Endothelial cell of umbilical vein (primary cell): ENCODE measurements around the gene CPEB2. TPM values are rescaled to one million over a fixed set of nuclear protein-coding genes. Genes with fewer than 3 reads are reported as not detected.

Source experiments
- BruUV-seq: library from RNA; stranded (reverse); fragments of 400-500 nt; replicated peaks from 2 replicates; lab custom pipeline; 2021; lab: Mats Ljungman, UMichigan
- CTCF ChIA-PET: fragments of 300-600, 350-600 bp; sonication (Branson Sonifier 250); formaldehyde crosslinking; loops from one replicate; lab custom pipeline; 2021; ENCODE audit warnings: antibody characterized with exemption, inconsistent platforms; lab: Charles Lee
- POLR2A ChIA-PET: fragments of 300-600, 350-600 bp; sonication (Branson Sonifier 250); formaldehyde crosslinking; loops from one replicate; lab custom pipeline; 2021; ENCODE audit warnings: antibody characterized with exemption, inconsistent platforms; lab: Charles Lee
- DNase-seq: peaks from one replicate; pipeline ENCODE4 v3.0.0-alpha.2; 2011; ENCODE audit warnings: low read depth, low spot score
- FAIRE-seq: peaks from 2 replicates; lab custom pipeline; 2011; peaks lifted over from hg19 to GRCh38; lab: Jason Lieb, UNC
- H2AFZ ChIP-seq: 2 replicates; pipeline ENCODE4 v1.6.0; 2012; ENCODE audit warnings: low read depth, low read length, control low read depth, inconsistent platforms
- H3K27ac ChIP-seq: 2 replicates; pipeline ENCODE4 v1.5.1; 2011; ENCODE audit warnings: low read depth, mild to moderate bottlenecking, control low read depth, low read length, moderate library complexity; ENCODE audit not compliant: insufficient read depth
- H3K27me3 ChIP-seq, 2 experiments: 2 replicates each; pipeline versions ENCODE4 v1.6.0 to v1.6.1; 2011; ENCODE audit warnings: low read length in 2 of 2, mixed read lengths in 1 of 2; ENCODE audit not compliant: control insufficient read depth in 2 of 2, insufficient read depth in 2 of 2
- H3K36me3 ChIP-seq, 2 experiments: 2 replicates in 1 of 2; 3 replicates in 1 of 2; pipeline ENCODE4 v1.5.1; 2011; ENCODE audit warnings: low read length in 2 of 2, mild to moderate bottlenecking in 1 of 2, moderate library complexity in 1 of 2; ENCODE audit not compliant: control insufficient read depth in 2 of 2, insufficient read depth in 2 of 2; ENCODE audit errors: extremely low read depth in 1 of 2
- H3K4me1 ChIP-seq: 3 replicates; pipeline ENCODE4 v1.5.1; 2011; ENCODE audit warnings: mild to moderate bottlenecking, low read length; ENCODE audit not compliant: control insufficient read depth, insufficient read depth; ENCODE audit errors: extremely low read depth
- H3K4me2 ChIP-seq: 2 replicates; pipeline ENCODE4 v1.6.1; 2011; ENCODE audit warnings: low read length, control low read depth, mixed read lengths; ENCODE audit not compliant: insufficient read depth
- H3K4me3 ChIP-seq, 3 experiments: fragments of 200-600 bp in 1 of 3; sonication (generic), shearing (Covaris generic) in 1 of 3; replicated peaks in 1 of 3; 2 replicates each; pipeline ENCODE4 v1.5.1; 2011 to 2016; ENCODE audit warnings: control low read depth in 3 of 3, low read length in 3 of 3, mild to moderate bottlenecking in 2 of 3, inconsistent platforms in 1 of 3, low read depth in 1 of 3, moderate library complexity in 1 of 3; ENCODE audit not compliant: insufficient read depth in 1 of 3
- H3K79me2 ChIP-seq: 2 replicates; pipeline ENCODE4 v1.6.0; 2012; ENCODE audit warnings: low read length, inconsistent platforms; ENCODE audit not compliant: control insufficient read depth, insufficient read depth
- H3K9ac ChIP-seq: replicated peaks from 2 replicates; pipeline ENCODE3; 2011; ENCODE audit warnings: low read length, control low read depth; ENCODE audit not compliant: insufficient read depth; ENCODE audit errors: extremely low read depth
- H3K9me1 ChIP-seq: replicated peaks from 3 replicates; pipeline ENCODE4 v1.6.0; 2011; ENCODE audit warnings: mild to moderate bottlenecking, low read length; ENCODE audit not compliant: control insufficient read depth, insufficient read depth; ENCODE audit errors: extremely low read depth
- H3K9me3 ChIP-seq: replicated peaks from 2 replicates; pipeline ENCODE4 v1.5.1; 2012; ENCODE audit warnings: low read length, inconsistent platforms; ENCODE audit not compliant: control insufficient read depth, insufficient read depth
- H4K20me1 ChIP-seq: replicated peaks from 2 replicates; pipeline ENCODE3; 2011; ENCODE audit warnings: mild to moderate bottlenecking, low read length; ENCODE audit not compliant: control insufficient read depth, insufficient read depth; ENCODE audit errors: extremely low read depth
- CTCF ChIP-seq, 2 donors: IDR thresholded peaks; 1 replicate in 1 of 2; 2 replicates in 1 of 2; pipeline ENCODE4 v1.5.1; 2011; ENCODE audit warnings: low read length in 2 of 2, mild to moderate bottlenecking in 2 of 2, moderate library complexity in 2 of 2, control low read depth in 1 of 2, inconsistent platforms in 1 of 2, low read depth in 1 of 2; ENCODE audit not compliant: insufficient read depth in 1 of 2; ENCODE audit errors: extremely low read depth in 1 of 2
- EZH2 ChIP-seq: IDR thresholded peaks from 2 replicates; pipeline ENCODE4 v1.6.1; 2012; ENCODE audit warnings: borderline replicate concordance, low read depth, mild to moderate bottlenecking, moderate library complexity, low read length, inconsistent platforms; ENCODE audit not compliant: severe bottlenecking
- FOS ChIP-seq: IDR thresholded peaks from 2 replicates; pipeline ENCODE4 v1.6.1; 2011; ENCODE audit warnings: mild to moderate bottlenecking, low read length, moderate library complexity, borderline replicate concordance; ENCODE audit not compliant: insufficient read depth
- GATA2 ChIP-seq: IDR thresholded peaks from 2 replicates; pipeline ENCODE4 v1.7.0; 2011; ENCODE audit warnings: low read depth, mild to moderate bottlenecking, moderate library complexity, mixed read lengths, low read length; ENCODE audit not compliant: insufficient read length, insufficient read depth
- JUN ChIP-seq: IDR thresholded peaks from 2 replicates; pipeline ENCODE4 v1.6.1; 2011; ENCODE audit warnings: borderline replicate concordance, low read depth; ENCODE audit not compliant: insufficient read length, insufficient read depth
- MAX ChIP-seq: IDR thresholded peaks from 2 replicates; pipeline ENCODE4 v1.6.1; 2011; ENCODE audit not compliant: insufficient read depth, insufficient read length
- MYC ChIP-seq: IDR thresholded peaks from one replicate; pipeline ENCODE4 v1.6.1; 2011; ENCODE audit warnings: mild to moderate bottlenecking, low read depth, low read length
- POLR2A ChIP-seq: IDR thresholded peaks from 2 replicates; pipeline ENCODE4 v1.6.1; 2012; ENCODE audit warnings: low read depth, mild to moderate bottlenecking, control low read depth, low read length
- POLR2AphosphoS5 ChIP-seq: IDR thresholded peaks from 2 replicates; pipeline ENCODE4 v1.6.1; 2012; ENCODE audit warnings: low read depth, mild to moderate bottlenecking, control low read depth, low read length, moderate library complexity; ENCODE audit not compliant: insufficient read depth
- dilution Hi-C: fragments of 300-500 bp; cut with MboI; formaldehyde crosslinking; loops from one replicate; pipeline ENCODE4 v1.15.0; 2019; ENCODE audit warnings: low sequenced_read_pairs; ENCODE audit not compliant: extremely low pct_ligation_motif_present
- intact Hi-C: fragments of 100-400 bp; cut with micrococcal nuclease; formaldehyde crosslinking; loops from one replicate; pipeline ENCODE4 v1.10.0; 2022
- polyA plus RNA-seq, 4 experiments: library from polyadenylated mRNA; depleted of rRNA in 3 of 4; stranded (reverse) in 3 of 4; unstranded in 1 of 4; fragments of >200 nt; gene quantifications; 2 replicates each; pipeline versions ENCODE4 v1.2.1 to v1.2.3, GENCODE V29; 2011 to 2012; ENCODE audit warnings: missing spikeins in 1 of 4
- total RNA-seq: library from RNA; stranded (reverse); gene quantifications from 2 replicates; pipeline ENCODE4 v1.2.3, GENCODE V29; 2021

Gene CPEB2
- total and polyA plus RNA-seq, 2 donors (not counting 3 experiments of a cell fraction or from before 2014, with no cell fraction given), result 2.8 to 11.7 TPM

GRCh38 chr4:15054541-15054940, 52.3 kb downstream of the CPEB2 start:
- DNase-seq, result no peak
- Histone ChIP-seq H3K36me3 (peaks cover 0 to 2% of the 10 kb centered on the region in 2 experiments), H3K9me1 (no peaks in the 10 kb centered on the region), H3K4me1 (no peaks in the 10 kb centered on the region), H3K27ac (no peak overlapping the region), H3K79me2 (no peaks in the 10 kb centered on the region), H3K9ac (no peak overlapping the region), H3K4me3 (no peak overlapping the region), H4K20me1 (no peaks in the 10 kb centered on the region), H3K4me2 (no peak overlapping the region), H3K9me3 (no peaks in the 10 kb centered on the region), H3K27me3 (no peaks in the 10 kb centered on the region), H2AFZ (no peak overlapping the region)
- POLR2A ChIA-PET, result no interaction called here
- TF ChIP-seq POLR2A, result no peak
- TF ChIP-seq POLR2AphosphoS5, result no peak
- no peak for TF ChIP-seq CTCF (IDR thresholded peaks at IDR 0.05; ENCODE audit: extremely low read depth in 1 of 2, insufficient read depth in 1 of 2, low read depth in 1 of 2, low read length in 2 of 2)
- no peak for TF ChIP-seq FOS
- no peak for TF ChIP-seq MYC
- no peak for TF ChIP-seq EZH2
- TF ChIP-seq MAX, result no peak
- TF ChIP-seq JUN, result no peak
- no peak for TF ChIP-seq GATA2
- intact Hi-C loops, result no loop called here
- dilution Hi-C loops, result no loop called here
- no peak for FAIRE-seq
- CTCF ChIA-PET, result interaction anchor here (1.6 kb wide), 1 partner anchor 11 kb away, joined by 5 read pairs; no protein-coding TSS in a partner anchor
- BruUV-seq, result no TSS peak
